ENCODE results near the gene TOB1.

DNA sequence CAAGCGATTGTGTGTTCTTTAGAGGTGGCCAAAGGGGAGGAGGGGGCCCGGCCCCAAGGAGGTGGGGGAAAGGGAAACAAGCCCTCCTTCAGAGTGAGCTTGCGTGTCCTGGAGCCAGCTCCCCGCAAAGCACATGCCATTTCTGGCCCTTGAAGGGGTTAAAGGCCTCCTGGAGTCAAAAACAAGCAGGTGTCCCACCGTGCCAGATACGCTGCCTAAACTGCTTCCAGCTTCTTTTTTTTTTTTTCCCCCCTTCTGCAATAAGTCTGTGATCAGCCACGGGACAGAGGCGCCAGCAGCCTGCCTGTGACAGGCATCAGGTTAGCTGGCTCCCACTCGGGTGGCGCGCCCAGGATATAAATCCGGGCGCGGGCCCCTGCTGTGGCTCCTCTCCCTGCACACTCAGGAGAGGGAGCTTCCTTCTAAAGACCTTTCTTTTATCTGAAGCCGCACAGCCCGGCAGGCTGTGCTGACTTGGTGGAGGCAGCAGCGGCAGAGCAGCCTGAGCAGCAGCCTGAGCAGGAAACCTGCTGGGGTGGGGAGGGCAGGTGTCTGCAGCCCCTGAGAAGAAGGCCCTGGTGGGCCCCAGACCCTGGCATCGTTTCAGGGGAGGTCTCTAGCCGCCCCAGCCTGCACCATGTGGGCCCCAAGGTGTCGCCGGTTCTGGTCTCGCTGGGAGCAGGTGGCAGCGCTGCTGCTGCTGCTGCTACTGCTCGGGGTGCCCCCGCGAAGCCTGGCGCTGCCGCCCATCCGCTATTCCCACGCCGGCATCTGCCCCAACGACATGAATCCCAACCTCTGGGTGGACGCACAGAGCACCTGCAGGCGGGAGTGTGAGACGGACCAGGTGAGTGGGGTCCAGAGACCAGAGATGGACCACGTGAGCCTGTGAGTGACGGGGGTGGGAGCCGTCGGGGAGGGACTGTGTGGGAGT, 30.6 kb downstream of the TOB1 start, which contains the start of gene WFIKKN2:
- TF ChIP-seq POLR2AphosphoS5 (IDR thresholded peaks at IDR 0.05; ENCODE audit: low read depth, low read length), result no peak
- TF ChIP-seq, protein P1, sequence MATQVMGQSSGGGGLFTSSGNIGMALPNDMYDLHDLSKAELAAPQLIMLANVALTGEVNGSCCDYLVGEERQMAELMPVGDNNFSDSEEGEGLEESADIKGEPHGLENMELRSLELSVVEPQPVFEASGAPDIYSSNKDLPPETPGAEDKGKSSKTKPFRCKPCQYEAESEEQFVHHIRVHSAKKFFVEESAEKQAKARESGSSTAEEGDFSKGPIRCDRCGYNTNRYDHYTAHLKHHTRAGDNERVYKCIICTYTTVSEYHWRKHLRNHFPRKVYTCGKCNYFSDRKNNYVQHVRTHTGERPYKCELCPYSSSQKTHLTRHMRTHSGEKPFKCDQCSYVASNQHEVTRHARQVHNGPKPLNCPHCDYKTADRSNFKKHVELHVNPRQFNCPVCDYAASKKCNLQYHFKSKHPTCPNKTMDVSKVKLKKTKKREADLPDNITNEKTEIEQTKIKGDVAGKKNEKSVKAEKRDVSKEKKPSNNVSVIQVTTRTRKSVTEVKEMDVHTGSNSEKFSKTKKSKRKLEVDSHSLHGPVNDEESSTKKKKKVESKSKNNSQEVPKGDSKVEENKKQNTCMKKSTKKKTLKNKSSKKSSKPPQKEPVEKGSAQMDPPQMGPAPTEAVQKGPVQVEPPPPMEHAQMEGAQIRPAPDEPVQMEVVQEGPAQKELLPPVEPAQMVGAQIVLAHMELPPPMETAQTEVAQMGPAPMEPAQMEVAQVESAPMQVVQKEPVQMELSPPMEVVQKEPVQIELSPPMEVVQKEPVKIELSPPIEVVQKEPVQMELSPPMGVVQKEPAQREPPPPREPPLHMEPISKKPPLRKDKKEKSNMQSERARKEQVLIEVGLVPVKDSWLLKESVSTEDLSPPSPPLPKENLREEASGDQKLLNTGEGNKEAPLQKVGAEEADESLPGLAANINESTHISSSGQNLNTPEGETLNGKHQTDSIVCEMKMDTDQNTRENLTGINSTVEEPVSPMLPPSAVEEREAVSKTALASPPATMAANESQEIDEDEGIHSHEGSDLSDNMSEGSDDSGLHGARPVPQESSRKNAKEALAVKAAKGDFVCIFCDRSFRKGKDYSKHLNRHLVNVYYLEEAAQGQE (IDR thresholded peaks at IDR 0.05; ENCODE audit: insufficient read depth in 1 of 2, low read depth in 2 of 2, low read length in 2 of 2), result no peak
- no peak for TF ChIP-seq SIN3A (IDR thresholded peaks at IDR 0.05; ENCODE audit: borderline replicate concordance, insufficient read depth, low read length)
- no peak for TF ChIP-seq TAF1 (IDR thresholded peaks at IDR 0.05; ENCODE audit: borderline replicate concordance, insufficient read depth, low read length)
- no peak for TF ChIP-seq FOXP2 (optimal IDR thresholded peaks at IDR 0.05; ENCODE audit: borderline replicate concordance, extremely low read depth, extremely low read length, insufficient read depth)
